ENCODE measurements around the gene C11orf91. TPM values are rescaled to one million over a fixed set of nuclear protein-coding genes. Genes with fewer than 3 reads are reported as not detected.

C11orf91 gene
- total RNA-seq, 1 experiment from 2014 or later: 0.22 TPM

DNA sequence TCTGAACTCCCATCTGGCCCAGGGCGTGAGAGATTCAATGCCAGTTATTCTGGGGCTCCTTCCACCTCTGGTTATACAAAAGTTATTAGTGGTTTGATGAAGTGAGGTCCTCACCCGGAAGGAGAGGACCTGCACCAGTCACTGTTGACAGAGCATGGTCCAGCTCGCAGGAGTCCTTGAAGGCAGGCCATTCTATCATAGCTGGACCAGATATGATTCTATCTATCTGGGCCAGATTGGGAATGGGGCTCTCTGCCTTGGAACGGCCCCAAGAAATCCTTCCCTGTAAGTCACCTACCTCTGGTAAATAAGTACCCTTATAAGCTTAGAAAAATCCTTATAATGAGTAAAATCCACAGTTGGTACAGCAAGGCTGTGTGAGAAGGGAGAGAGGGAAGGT, 50.7 kb downstream of the C11orf91 start (continued):
- TF ChIP-seq GRHL2 (CRISPR knock-in tag; IDR thresholded peaks at IDR 0.05; ENCODE audit: insufficient replicate concordance, severe bottlenecking): no peak
- TF ChIP-seq EMX1 (CRISPR knock-in tag; IDR thresholded peaks at IDR 0.05): no peak
- no peak for TF ChIP-seq TCF7 (CRISPR knock-in tag; IDR thresholded peaks at IDR 0.05; ENCODE audit: low read depth)
- TF ChIP-seq, protein P1, sequence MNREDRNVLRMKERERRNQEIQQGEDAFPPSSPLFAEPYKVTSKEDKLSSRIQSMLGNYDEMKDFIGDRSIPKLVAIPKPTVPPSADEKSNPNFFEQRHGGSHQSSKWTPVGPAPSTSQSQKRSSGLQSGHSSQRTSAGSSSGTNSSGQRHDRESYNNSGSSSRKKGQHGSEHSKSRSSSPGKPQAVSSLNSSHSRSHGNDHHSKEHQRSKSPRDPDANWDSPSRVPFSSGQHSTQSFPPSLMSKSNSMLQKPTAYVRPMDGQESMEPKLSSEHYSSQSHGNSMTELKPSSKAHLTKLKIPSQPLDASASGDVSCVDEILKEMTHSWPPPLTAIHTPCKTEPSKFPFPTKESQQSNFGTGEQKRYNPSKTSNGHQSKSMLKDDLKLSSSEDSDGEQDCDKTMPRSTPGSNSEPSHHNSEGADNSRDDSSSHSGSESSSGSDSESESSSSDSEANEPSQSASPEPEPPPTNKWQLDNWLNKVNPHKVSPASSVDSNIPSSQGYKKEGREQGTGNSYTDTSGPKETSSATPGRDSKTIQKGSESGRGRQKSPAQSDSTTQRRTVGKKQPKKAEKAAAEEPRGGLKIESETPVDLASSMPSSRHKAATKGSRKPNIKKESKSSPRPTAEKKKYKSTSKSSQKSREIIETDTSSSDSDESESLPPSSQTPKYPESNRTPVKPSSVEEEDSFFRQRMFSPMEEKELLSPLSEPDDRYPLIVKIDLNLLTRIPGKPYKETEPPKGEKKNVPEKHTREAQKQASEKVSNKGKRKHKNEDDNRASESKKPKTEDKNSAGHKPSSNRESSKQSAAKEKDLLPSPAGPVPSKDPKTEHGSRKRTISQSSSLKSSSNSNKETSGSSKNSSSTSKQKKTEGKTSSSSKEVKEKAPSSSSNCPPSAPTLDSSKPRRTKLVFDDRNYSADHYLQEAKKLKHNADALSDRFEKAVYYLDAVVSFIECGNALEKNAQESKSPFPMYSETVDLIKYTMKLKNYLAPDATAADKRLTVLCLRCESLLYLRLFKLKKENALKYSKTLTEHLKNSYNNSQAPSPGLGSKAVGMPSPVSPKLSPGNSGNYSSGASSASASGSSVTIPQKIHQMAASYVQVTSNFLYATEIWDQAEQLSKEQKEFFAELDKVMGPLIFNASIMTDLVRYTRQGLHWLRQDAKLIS (CRISPR knock-in tag; IDR thresholded peaks at IDR 0.05; ENCODE audit: borderline replicate concordance): no peak
- TF ChIP-seq, protein P2, sequence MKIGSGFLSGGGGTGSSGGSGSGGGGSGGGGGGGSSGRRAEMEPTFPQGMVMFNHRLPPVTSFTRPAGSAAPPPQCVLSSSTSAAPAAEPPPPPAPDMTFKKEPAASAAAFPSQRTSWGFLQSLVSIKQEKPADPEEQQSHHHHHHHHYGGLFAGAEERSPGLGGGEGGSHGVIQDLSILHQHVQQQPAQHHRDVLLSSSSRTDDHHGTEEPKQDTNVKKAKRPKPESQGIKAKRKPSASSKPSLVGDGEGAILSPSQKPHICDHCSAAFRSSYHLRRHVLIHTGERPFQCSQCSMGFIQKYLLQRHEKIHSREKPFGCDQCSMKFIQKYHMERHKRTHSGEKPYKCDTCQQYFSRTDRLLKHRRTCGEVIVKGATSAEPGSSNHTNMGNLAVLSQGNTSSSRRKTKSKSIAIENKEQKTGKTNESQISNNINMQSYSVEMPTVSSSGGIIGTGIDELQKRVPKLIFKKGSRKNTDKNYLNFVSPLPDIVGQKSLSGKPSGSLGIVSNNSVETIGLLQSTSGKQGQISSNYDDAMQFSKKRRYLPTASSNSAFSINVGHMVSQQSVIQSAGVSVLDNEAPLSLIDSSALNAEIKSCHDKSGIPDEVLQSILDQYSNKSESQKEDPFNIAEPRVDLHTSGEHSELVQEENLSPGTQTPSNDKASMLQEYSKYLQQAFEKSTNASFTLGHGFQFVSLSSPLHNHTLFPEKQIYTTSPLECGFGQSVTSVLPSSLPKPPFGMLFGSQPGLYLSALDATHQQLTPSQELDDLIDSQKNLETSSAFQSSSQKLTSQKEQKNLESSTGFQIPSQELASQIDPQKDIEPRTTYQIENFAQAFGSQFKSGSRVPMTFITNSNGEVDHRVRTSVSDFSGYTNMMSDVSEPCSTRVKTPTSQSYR (CRISPR knock-in tag; IDR thresholded peaks at IDR 0.05): no peak
- TF ChIP-seq ZNF423 (CRISPR knock-in tag; IDR thresholded peaks at IDR 0.05): no peak
- TF ChIP-seq FOXJ3 (CRISPR knock-in tag; IDR thresholded peaks at IDR 0.05; ENCODE audit: borderline replicate concordance): no peak
- TF ChIP-seq GABPB1 (CRISPR knock-in tag; IDR thresholded peaks at IDR 0.05): no peak

Other genes starting within 250 kb of the C11orf91 start
- gene CD59, start 35.6 kb upstream of the C11orf91 start, total RNA-seq (2021): 65.8 to 86.7 TPM (median 79.7 TPM) in 3 replicates
- 14.5 to 19.0 TPM (median 15.7 TPM) in 3 replicates for gene FBXO3, start 73.7 kb upstream of the C11orf91 start, total RNA-seq (2021)
- gene LMO2, start 191.2 kb upstream of the C11orf91 start, total RNA-seq (2021): 1.0 to 3.4 TPM (median 1.4 TPM) in 3 replicates